ENCODE data around the gene ANXA8. TPM values are rescaled to one million over a fixed set of nuclear protein-coding genes. Genes with fewer than 3 reads are reported as not detected.

Gene ANXA8
- total RNA-seq, 1 donor from 2014 or later, result 0.52 TPM

Other genes with a start within 250 kb of the ANXA8 start
- gene GDF10, start 183.9 kb downstream of the ANXA8 start, total RNA-seq, result 0.52 TPM
- gene GDF2, start 161.7 kb downstream of the ANXA8 start, total RNA-seq, result not detected
- not detected for gene RBP3, start 135.8 kb downstream of the ANXA8 start, total RNA-seq
- 1.8 TPM for gene ZNF488, start 99.8 kb downstream of the ANXA8 start, total RNA-seq
- gene FAM25G, start 7.6 kb upstream of the ANXA8 start, total RNA-seq, result not detected
- gene AGAP9, start 39.5 kb upstream of the ANXA8 start, total RNA-seq, result 10.8 TPM

Measured in mucosa of gallbladder (tissue), 1 donor.